Karpas-422 (cell line): Measurements from ENCODE around the gene RAC2. TPM values are rescaled to one million over a fixed set of nuclear protein-coding genes. Genes with fewer than 3 reads are reported as not detected.

Source experiments
- DNase-seq: peaks from one replicate; pipeline ENCODE4 v3.0.0-alpha.2; 2015
- H2AFZ ChIP-seq: fragments of 200-600 bp; sonication (generic); 2 replicates; pipeline ENCODE4 v1.6.1; 2014; ENCODE audit warnings: antibody characterized with exemption, low read length, mixed read lengths
- H3K27ac ChIP-seq: fragments of 200-600 bp; sonication (generic); 2 replicates; pipeline ENCODE4 v1.5.1; 2014; ENCODE audit warnings: mild to moderate bottlenecking, low read length, moderate library complexity
- H3K27me3 ChIP-seq: fragments of 200-600 bp; sonication (generic); 2 replicates; pipeline ENCODE4 v1.6.1; 2014; ENCODE audit warnings: low read length, mixed read lengths
- H3K36me3 ChIP-seq: fragments of 200-600 bp; sonication (generic); 2 replicates; pipeline ENCODE4 v1.6.1; 2014; ENCODE audit warnings: low read length, mixed read lengths; ENCODE audit not compliant: insufficient read depth
- H3K4me1 ChIP-seq: fragments of 200-600 bp; sonication (generic); 2 replicates; pipeline ENCODE4 v1.6.1; 2014; ENCODE audit warnings: mild to moderate bottlenecking, low read length, mixed read lengths
- H3K4me2 ChIP-seq: fragments of 200-600 bp; sonication (generic); 2 replicates; pipeline ENCODE4 v1.6.1; 2014; ENCODE audit warnings: low read length, low read depth, mild to moderate bottlenecking; ENCODE audit not compliant: poor library complexity, severe bottlenecking
- H3K4me3 ChIP-seq: fragments of 200-600 bp; sonication (generic); 2 replicates; pipeline ENCODE4 v1.5.1; 2014; ENCODE audit warnings: mild to moderate bottlenecking, antibody characterized with exemption, low read length, mixed read lengths
- H3K79me2 ChIP-seq: fragments of 200-600 bp; sonication (generic); 2 replicates; pipeline ENCODE4 v1.6.1; 2014; ENCODE audit warnings: mild to moderate bottlenecking, low read length, mixed read lengths
- H3K9ac ChIP-seq: fragments of 200-600 bp; sonication (generic); 2 replicates; pipeline ENCODE4 v1.6.0; 2014; ENCODE audit warnings: low read length
- H3K9me2 ChIP-seq: fragments of 200-600 bp; sonication (generic), shearing (Covaris generic); replicated peaks from 2 replicates; pipeline ENCODE4 v1.6.0; 2014; ENCODE audit warnings: mild to moderate bottlenecking, low read length, moderate library complexity; ENCODE audit not compliant: insufficient read depth
- H3K9me3 ChIP-seq: fragments of 300-700, 200-600 bp; sonication (generic); 2 replicates; pipeline ENCODE4 v1.6.1; 2014; ENCODE audit warnings: low read length, mixed read lengths
- H4K20me1 ChIP-seq: fragments of 200-600 bp; sonication (generic); 2 replicates; pipeline ENCODE4 v1.6.1; 2014; ENCODE audit warnings: mild to moderate bottlenecking, antibody characterized with exemption, low read length, low read depth; ENCODE audit not compliant: insufficient read depth
- total RNA-seq: library from RNA; depleted of rRNA; stranded (reverse); fragments of >200 nt; shearing (Covaris generic); gene quantifications from 2 replicates; pipeline ENCODE4 v1.2.3, GENCODE V29; 2014; ENCODE audit warnings: low replicate concordance

Gene RAC2
- total RNA-seq, 1 experiment from 2014 or later = 294 TPM

- Histone ChIP-seq H3K27me3 (no peaks in the 10 kb centered on the region), H3K4me3 (peak overlapping the region; percentile 78), H3K79me2 (no peaks in the 10 kb centered on the region), H3K9me2 (no peaks in the 10 kb centered on the region), H3K9me3 (no peaks in the 10 kb centered on the region), H4K20me1 (peaks cover 11% of the 10 kb centered on the region; the same call in 1 of the 2 replicates), H3K4me2 (peak overlapping the region; percentile 94), H3K9ac (peak overlapping the region; percentile 83), H3K4me1 (peaks cover 28% of the 10 kb centered on the region), H2AFZ (peak overlapping the region; percentile 82; the same call in 1 of the 2 replicates), H3K36me3 (no peaks in the 10 kb centered on the region), H3K27ac (peak overlapping the region; percentile 82)
- peak; percentile 99 for DNase-seq
These were observed 44.8 kb downstream of the RAC2 start for GRCh38 chr22:37199103-37199759.

GRCh38 chr22:37198258-37199102 is 45.6 kb downstream of the RAC2 start:
- DNase-seq = peak; percentile 93
- Histone ChIP-seq H3K4me3 (peak overlapping the region; percentile 78), H3K36me3 (no peaks in the 10 kb centered on the region), H3K27ac (peak overlapping the region; percentile 82), H3K9ac (peak overlapping the region; percentile 83), H3K9me3 (no peaks in the 10 kb centered on the region), H3K4me2 (peak overlapping the region; percentile 94), H3K27me3 (no peaks in the 10 kb centered on the region), H3K4me1 (peaks cover 28% of the 10 kb centered on the region), H2AFZ (peak overlapping the region; percentile 72; the same call in 1 of the 2 replicates), H3K79me2 (no peaks in the 10 kb centered on the region), H4K20me1 (peaks cover 11% of the 10 kb centered on the region; the same call in 1 of the 2 replicates), H3K9me2 (no peaks in the 10 kb centered on the region)

GRCh38 chr22:37197451-37198257 is 46.4 kb downstream of the RAC2 start:
- H3K27me3 ChIP-seq = no peaks in the 10 kb centered on the region
- DNase-seq = no peak

GRCh38 chr22:37196539-37197450 is 47.3 kb downstream of the RAC2 start:
- no peak overlapping the region for H3K4me2 ChIP-seq
- no peaks in the 10 kb centered on the region for H3K9me3 ChIP-seq
- peaks cover 28% of the 10 kb centered on the region for H3K4me1 ChIP-seq
- H4K20me1 ChIP-seq = peaks cover 11% of the 10 kb centered on the region; the same call in 1 of the 2 replicates
- H2AFZ ChIP-seq = no peak overlapping the region
- H3K36me3 ChIP-seq = no peaks in the 10 kb centered on the region
- no peak overlapping the region for H3K4me3 ChIP-seq
- DNase-seq = no peak
- H3K27ac ChIP-seq = no peak overlapping the region
- H3K9me2 ChIP-seq = no peaks in the 10 kb centered on the region
- H3K9ac ChIP-seq = no peak overlapping the region
- H3K79me2 ChIP-seq = no peaks in the 10 kb centered on the region
- H3K27me3 ChIP-seq = no peaks in the 10 kb centered on the region

More at GRCh38 chr22:37197451-37198257, 46.4 kb downstream of the RAC2 start:
- Histone ChIP-seq H3K27ac (no peak overlapping the region), H4K20me1 (peaks cover 11% of the 10 kb centered on the region; the same call in 1 of the 2 replicates), H3K79me2 (no peaks in the 10 kb centered on the region), H3K9me3 (no peaks in the 10 kb centered on the region), H3K4me2 (peak overlapping the region; percentile 94), H3K36me3 (no peaks in the 10 kb centered on the region), H3K4me1 (peaks cover 28% of the 10 kb centered on the region), H3K9me2 (no peaks in the 10 kb centered on the region), H2AFZ (no peak overlapping the region), H3K4me3 (peak overlapping the region; percentile 78), H3K9ac (peak overlapping the region; percentile 83)

GRCh38 chr22:37195921-37196320 is 48.1 kb downstream of the RAC2 start:
- Histone ChIP-seq H3K4me3 (no peak overlapping the region), H3K4me2 (no peak overlapping the region), H2AFZ (no peak overlapping the region), H3K27ac (no peak overlapping the region), H3K9me2 (no peaks in the 10 kb centered on the region), H3K9me3 (no peaks in the 10 kb centered on the region), H3K4me1 (peaks cover 27% of the 10 kb centered on the region), H3K27me3 (no peaks in the 10 kb centered on the region), H3K9ac (no peak overlapping the region), H3K36me3 (no peaks in the 10 kb centered on the region), H3K79me2 (no peaks in the 10 kb centered on the region), H4K20me1 (peaks cover 11% of the 10 kb centered on the region; the same call in 1 of the 2 replicates)
- DNase-seq = no peak

GRCh38 chr22:37194750-37195149 is 49.3 kb downstream of the RAC2 start:
- DNase-seq = no peak
- Histone ChIP-seq H3K4me3 (no peak overlapping the region), H3K9ac (no peak overlapping the region), H3K79me2 (no peaks in the 10 kb centered on the region), H3K9me3 (no peaks in the 10 kb centered on the region), H4K20me1 (peaks cover 11% of the 10 kb centered on the region; the same call in 1 of the 2 replicates), H3K27ac (no peak overlapping the region), H3K27me3 (no peaks in the 10 kb centered on the region), H3K9me2 (no peaks in the 10 kb centered on the region), H3K4me1 (peaks cover 17% of the 10 kb centered on the region), H2AFZ (no peak overlapping the region), H3K36me3 (no peaks in the 10 kb centered on the region), H3K4me2 (no peak overlapping the region)

GRCh38 chr22:37193629-37194191 is 50.4 kb downstream of the RAC2 start:
- Histone ChIP-seq H3K27me3 (no peaks in the 10 kb centered on the region), H3K4me2 (no peak overlapping the region), H3K9me2 (no peaks in the 10 kb centered on the region), H4K20me1 (peaks cover 11% of the 10 kb centered on the region; the same call in 1 of the 2 replicates), H3K36me3 (no peaks in the 10 kb centered on the region), H3K79me2 (no peaks in the 10 kb centered on the region), H3K9me3 (no peaks in the 10 kb centered on the region), H3K27ac (no peak overlapping the region), H3K4me3 (no peak overlapping the region), H3K9ac (no peak overlapping the region), H3K4me1 (peaks cover 9% of the 10 kb centered on the region), H2AFZ (no peak overlapping the region)
- DNase-seq = no peak
